ENCODE results near the gene HOXD9.

The HOXD9 gene

DNA sequence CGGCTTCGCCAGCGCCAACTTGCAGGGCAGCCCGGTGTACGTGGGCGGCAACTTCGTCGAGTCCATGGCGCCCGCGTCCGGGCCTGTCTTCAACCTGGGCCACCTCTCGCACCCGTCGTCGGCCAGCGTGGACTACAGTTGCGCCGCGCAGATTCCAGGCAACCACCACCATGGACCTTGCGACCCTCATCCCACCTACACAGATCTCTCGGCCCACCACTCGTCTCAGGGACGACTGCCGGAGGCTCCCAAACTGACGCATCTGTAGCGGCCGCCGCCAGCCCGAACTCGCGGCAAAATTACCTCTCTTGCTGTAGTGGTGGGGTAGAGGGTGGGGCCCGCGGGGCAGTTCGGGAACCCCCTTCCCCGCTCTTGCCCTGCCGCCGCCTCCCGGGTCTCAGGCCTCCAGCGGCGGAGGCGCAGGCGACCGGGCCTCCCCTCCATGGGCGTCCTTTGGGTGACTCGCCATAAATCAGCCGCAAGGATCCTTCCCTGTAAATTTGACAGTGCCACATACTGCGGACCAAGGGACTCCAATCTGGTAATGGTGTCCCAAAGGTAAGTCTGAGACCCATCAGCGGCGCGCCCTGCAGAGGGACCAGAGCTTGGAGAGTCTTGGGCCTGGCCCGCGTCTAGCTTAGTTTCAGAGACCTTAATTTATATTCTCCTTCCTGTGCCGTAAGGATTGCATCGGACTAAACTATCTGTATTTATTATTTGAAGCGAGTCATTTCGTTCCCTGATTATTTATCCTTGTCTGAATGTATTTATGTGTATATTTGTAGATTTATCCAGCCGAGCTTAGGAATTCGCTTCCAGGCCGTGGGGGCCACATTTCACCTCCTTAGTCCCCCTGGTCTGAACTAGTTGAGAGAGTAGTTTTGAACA, 49.7 kb downstream of the HOXD9 start:
- no peak for DNase-seq

GRCh38 chr2:176172895-176173566, 50.5 kb downstream of the HOXD9 start:
- no peak for DNase-seq

GRCh38 chr2:176173567-176174381, 51.3 kb downstream of the HOXD9 start:
- DNase-seq: no peak

GRCh38 chr2:176174382-176174823, 51.9 kb downstream of the HOXD9 start:
- no peak for DNase-seq
